Ureter (tissue), 1 donor: ENCODE measurements around the gene PARD3B. TPM values are rescaled to one million over a fixed set of nuclear protein-coding genes. Genes with fewer than 3 reads are reported as not detected.

Source experiments
- DNase-seq: peaks from one replicate; pipeline ENCODE4 v3.0.0-alpha.2; 2020; ENCODE audit warnings: low spot score
- total RNA-seq: library from RNA; stranded (reverse); gene quantifications from one replicate; pipeline ENCODE4 v1.2.4, GENCODE V29; 2023
- donor health status: DM: yes; HTN: yes; CAD: no.

Gene PARD3B
- total RNA-seq, 1 donor from 2014 or later, result 31.4 TPM

DNA sequence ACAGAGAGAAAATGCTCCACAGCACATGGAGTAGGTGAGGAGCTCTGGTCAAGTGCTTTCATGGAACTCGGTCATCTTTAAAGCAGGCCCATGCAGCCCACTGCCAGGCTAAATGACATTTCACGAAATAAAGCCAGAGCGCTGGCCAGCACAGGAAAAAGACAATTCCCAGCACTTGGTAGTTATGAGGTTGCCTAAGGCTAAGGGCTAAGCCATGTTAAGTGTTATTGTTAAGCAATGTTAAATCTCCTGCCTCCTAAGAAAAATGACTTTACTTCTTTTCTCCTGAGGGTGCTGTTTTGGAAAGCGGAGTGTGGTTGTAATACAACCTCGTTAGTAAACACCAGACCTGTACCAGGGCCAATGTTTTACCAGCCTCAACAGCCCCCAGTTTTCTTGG is 1011.1 kb downstream of the PARD3B start:
- DNase-seq, result no peak

DNA sequence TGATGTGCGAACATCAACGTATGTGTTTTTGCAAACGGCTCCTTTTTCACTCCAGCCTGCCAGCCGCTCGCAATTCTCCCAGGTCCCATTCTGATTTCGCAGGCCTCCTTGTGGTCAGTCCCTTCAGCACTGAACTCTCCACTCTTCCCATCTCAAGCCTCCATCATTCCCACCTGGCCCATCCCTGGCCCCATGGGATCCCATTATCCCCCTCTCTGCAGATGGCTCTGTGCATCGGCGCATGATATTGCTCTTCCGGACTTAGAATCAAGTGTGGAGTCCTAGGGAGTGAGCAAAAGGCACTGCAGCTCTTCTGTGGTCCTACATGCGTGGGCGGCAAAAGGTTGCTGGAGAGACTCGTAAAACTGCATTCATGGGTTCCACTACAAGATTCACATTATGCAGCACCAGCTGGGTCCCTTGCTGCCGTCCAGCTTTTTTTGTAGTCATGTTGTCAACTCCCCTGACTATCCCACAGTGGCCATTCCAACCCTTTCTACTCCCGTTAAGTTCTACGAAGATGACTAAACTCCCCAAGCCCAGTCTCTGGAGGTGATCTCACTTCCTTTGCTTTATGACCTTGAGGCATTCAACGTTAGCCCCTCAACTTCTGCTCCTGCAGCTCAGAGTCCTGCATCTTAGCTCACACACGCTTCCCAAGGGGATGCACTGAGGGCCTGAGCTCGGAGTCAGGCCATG is 1011.7 kb downstream of the PARD3B start:
- no peak for DNase-seq

DNA sequence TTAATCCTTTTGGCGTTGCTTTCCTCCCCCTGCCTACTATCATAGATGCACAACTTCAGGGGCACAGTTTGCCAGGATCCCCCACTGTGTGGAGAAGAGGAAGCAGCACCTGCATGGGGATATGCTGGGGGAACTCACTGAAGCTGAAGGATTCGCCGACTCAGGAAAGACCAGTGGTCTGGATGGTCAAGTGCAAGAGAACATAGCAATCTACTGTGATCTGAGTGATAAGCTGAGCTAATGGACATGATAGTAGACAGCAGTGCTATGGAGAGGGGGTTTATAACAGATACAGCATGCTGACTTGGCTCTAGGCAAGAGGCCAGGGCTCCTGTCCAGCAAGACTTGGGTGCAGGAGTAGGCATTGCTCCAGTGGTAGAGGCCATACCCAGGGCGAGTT is 1012.6 kb downstream of the PARD3B start:
- DNase-seq, result no peak

DNA sequence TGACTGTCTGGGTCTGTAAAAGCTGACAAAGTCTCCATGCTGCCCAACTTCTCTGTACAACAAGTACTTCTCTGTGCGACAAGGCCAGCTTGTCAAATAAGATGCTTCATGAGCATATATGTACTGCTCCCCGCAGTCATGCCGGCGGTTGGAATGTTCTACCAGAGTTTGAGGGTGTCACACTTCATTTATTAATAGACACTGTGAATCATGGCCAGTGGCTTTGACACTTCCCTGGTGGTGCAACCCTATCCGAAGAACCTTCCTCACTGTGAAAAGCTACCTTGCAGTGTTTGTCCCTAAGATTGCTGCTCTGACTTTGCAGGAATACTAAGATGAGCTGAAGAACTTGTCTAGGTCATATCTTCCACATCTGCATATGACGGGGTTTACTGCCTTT is 1016.2 kb downstream of the PARD3B start:
- no peak for DNase-seq

DNA sequence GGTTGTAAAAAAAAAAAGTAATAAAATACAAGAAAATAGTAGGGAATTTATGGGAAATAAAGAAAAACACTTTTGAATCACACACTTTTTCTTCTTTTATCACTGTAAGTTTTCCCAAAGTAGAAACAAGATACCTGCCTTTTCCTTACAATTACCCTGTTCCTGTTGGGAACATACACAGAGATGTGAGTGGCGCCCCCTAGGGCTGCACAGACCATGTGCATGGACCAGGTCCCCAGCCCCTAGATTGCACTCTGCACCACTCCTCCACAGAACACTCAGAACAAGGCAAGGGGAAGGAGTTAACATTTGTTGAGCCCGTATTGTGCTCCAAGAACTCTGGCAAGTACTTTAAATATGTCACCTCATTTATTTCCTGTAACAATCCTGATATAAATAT is 1018.4 kb downstream of the PARD3B start:
- DNase-seq, result no peak

DNA sequence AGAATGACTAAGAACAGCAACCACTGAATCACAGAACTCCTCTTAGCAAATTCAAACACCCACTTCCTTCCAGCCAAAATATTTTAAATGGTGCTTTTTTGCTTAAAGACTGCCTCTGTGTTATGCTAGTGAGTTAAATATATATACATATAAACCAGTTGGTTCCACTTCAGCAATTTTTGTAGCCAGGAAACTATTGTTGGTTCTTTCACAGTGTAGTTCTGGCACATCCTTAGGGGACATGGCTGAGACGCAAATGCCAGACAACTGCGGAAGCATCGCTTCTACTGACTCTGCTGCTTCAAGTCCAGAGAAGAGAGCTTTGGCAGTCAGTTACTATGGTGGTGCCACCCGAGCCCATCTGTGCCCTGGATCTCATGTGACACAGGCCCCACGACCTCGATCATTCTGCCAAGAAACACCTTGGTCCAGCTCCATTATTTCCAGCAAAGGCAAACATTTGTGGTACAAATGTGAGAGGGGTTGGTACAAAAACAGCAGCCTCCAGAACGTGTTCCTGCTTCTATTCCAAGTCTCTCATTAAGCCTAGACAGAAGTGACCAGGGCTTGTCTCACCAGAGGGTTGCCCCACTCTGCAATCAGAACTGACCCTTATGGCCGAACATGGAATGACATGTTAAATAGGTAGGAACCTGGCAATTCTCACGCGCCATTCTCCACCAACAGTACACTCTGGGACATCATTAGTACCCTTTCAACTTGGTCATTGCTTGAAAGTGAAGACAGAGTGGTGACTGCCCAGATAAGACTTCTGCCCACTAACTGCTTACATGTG is 1019.3 kb downstream of the PARD3B start:
- no peak for DNase-seq

DNA sequence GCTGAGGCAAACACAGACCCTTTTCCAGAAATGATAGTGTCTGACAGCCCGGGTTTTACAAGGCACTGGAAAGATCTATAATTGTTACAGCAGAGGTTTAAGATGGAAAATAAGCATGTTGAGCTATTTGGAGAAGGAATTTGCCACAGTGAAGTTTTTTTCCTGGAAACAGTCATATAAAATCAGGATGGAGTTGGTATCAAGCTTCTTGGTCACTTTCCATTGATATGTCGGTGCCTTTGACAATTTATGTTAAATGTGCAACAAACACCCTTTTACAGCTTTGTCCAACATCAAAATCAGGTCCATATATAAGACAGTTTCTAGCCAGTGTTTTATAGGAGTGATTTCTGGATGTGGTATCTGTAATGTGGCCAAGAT is 1019.9 kb downstream of the PARD3B start:
- no peak for DNase-seq

DNA sequence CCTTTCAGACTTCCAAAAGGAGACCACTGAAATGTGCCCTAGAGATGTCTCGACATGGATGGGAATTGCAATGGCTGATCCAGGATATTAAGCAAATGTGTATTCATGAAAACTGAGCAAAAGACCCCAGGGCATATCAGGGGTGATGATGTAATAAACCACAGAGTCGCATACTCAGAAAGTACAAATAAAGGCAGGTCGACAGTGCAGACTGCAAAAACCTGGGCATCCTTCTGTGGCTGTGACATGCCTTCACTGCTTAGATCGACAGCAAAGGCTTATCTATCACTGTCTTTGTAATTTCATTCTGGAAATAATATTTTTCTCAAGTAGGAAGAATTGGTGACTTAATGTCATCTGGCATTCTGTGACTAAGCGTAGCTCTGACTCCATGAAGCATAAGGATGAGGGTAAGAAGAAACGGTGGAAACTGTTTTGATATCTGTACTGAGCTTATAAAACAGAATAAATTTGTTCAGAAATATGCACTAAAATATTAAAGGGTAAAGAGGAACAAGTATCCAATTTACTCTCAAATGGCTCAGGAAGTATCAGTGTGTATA is 1021.4 kb downstream of the PARD3B start:
- no peak for DNase-seq

DNA sequence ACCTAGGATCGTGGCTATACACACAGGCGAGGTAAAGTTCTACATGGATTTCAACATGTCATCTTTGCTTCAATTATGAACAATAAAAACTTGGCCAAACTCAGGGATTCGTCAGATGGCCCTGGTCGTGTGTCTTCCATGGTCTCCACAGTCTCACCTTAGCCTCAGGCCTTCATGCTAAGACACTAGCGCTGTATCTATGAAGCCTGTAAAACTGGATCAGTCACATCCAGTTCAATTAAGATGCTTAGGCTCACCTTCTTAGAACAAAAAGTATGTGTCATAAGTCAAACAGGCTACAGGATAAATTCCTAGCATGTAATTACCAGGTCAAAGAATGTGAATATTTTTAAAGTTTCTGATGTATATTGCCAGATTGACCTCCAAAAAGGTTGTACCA is 1023.3 kb downstream of the PARD3B start:
- no peak for DNase-seq

DNA sequence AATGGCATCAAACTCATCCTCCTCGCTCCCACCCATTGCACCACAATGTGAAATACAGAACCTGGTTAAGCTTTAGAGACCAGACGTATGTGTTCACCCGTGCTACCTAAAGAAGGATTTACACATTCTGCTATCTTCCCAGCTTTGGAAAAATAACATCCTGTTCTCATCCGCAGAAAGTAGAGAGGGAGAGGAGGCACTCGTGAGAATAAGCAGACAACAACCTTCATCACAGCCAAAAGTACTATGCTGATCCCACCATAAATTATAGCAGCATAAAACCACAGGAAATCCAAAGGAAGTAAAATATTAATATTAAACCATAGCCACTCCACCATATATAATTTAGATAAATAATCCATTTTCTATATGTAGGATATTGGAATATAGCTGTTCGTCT is 1025.4 kb downstream of the PARD3B start:
- DNase-seq, result no peak

DNA sequence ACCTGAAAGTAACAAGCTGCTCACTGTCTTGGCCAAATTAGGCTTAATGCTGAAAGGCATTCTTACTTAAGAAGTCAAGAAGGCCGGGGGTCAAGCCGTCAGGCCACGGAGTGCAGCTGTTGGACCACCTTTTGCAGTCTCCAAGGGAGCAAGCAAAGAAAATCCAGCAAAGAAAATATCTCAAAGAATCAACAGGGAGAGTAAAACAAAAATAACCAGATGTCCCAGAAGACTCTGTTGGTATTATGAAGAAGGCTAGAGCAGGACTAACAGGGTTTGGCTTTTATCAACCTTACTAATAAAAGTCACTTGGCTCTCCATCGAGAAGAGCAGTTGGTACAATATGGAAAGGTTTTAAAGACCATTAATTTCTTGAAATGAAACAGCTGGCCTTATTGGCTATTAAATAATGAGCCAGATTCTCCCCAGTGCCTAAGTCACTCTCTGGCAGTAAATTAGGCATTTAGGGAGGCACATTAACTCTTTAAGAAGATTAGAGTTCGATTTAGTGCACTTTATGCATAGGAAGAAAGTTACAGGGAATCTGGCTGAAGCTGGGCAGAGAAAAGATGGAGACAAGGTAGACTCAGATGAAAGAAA is 1026.2 kb downstream of the PARD3B start:
- DNase-seq, result no peak

DNA sequence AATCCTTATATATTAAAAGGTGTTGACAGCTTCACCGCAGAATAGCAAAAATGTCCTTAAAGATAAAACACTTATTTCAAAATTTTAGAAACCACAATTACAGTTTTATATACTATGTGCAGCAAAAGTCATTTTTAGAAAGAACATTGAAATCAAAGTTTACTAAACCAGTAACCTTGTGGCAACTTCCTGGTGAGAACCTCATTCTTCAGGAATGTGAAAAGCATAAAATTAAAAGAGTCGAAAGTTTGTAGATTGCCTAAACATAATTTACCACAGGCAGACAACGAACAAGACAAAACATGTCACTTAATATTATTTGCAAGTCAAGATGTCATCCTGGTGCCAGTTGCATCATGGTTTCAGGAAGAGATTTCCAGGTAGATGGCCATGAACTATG is 1028.7 kb downstream of the PARD3B start:
- DNase-seq, result no peak

DNA sequence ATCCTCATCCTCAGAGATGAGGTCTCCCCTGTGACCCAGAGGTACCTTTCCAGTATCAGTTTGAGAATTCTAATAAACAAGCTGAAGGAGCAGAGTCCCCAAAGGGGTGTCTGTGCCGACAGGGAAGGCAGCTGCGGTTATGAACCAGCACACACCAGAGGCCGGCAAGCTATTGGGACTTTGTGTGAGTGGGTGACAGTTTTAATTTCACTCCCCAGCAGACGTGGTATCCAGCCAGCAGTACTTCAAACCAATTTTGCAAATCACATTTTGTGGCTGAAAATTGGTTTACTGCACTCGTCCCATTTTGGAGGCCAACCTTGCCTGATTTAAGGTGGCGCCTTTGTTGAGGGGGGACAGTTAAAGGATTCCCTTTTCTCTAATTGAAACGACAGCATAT is 1034.1 kb downstream of the PARD3B start:
- no peak for DNase-seq

DNA sequence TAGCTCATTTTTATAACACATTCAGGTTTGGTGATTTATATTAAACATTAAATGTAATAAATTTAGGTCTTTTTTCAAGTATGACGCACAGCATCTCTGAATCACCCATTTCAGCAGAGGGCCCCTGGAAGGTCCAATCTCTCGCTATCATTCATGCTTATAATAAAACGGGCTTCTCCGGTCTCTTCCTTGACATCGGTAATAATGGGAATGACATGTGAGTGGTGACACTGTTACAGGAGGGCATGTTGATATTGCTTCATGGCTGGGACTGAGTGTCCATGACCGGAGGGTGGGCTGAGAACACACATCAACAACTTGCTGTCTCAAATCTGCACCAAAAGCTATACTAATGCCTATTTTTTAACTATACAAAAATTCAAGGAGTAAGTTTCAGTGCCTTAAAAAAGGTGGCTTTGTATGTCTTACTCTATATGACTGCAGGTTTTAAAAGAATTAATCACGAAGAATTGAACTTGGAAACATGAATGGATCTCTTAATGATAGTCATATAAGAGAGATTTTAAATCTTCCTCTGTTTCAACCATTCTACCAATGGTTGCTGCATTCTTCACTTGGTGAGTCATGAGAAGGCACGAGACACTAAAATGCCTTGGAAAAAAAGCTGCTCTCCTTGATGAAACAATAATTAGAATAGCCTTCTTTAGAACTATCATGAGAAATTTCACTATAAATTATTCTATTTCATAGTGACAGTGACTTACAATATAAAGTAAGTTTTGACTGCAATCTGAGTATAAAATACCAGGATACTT is 1035.1 kb downstream of the PARD3B start:
- no peak for DNase-seq

DNA sequence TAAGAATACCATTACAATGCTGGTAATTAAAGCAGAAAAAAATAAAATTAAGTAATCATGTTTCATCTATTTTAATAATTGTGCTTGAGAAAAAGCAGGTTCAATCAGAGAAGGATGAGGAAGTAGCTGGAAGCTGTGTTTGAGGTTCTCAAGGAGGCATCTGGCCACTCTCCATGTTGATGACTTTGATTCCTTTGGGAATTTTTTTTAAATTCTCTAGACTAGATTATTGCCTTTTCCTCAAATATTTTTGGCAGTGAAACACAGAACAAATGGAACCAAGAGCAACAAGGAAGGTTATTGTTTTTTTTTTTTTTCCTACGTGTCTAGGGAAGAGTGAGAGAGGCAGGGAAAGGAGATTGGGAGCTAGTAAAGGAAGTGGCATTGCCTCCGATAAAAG is 1037.1 kb downstream of the PARD3B start:
- no peak for DNase-seq

DNA sequence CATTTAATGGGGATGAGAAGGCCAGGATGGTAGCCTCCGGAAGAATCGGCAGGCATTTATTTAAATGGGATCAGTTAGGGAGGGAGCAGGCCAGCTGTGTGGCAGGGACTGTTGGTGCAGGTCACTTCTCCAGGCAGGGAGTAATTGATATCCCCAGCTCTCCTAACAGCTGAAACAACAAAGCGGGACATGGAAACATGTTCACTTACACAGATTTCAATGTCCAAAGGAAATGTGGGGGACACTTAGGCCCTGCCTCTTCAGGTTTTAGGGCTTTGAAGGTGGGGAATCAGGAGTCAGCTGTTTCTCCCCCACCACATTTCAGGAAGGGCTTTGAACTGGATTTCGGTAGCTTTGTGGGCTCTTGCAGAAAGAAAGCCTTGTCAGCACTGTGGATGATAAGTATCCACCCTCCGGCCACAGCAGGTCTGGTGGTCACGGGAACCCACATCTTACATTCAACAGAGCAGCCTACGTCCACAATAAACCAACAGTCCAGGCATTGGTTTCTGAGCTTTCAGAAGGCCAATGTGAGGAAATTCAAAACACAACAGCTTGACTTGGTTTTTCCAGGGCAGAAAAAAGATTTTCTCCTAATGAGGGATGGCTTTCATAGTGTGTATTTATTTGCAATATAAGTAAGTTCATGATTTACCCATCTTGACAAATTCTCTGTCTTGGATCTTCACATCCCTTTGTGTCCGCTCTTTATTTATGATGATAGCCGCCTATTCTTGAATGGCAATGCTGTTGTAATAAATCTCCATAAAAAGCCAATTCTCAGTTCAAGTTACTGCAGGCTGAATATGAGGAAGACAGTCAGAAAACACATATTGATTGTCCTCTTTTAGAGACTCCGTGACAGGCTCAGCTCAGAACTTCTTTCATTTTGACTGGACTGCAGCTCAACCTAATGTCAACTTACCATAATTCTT is 1040.4 kb downstream of the PARD3B start:
- no peak for DNase-seq

DNA sequence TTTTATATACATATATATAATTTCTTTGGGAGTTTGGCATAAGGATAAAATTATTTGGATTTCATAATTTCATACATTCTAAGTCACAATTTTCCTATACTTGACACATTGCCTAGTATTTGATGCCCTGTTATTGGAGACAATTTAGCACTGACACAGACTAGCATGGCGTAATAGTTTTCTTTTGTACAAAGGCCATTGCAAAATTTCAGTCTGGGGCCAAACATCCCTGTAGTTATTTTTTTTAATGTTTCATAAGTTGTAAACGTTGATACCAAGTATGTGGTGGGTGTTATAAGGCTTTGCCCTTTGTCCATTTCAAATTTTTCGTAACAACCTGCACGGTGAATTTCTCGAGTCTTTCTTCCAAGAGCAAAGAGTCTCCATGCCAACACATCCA is 1041.4 kb downstream of the PARD3B start:
- DNase-seq, result no peak

DNA sequence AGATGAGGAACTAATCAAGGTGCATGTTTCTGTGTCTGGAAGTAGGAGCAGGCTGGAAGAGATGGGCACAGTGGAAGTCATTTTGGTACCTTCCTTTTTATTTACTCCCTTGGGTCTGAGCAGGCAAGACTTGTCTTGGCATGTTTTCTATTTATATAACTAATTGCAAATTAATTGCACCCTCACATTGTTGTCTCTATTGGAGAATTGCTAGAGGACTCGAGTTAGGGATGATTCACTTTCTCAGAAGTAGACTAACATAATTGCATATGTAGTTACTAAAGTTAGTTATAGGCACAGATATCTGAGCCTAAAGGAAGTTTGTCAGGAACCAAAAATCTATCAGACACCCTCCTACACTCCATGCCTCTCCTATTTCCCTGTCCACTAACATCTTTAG is 1044.2 kb downstream of the PARD3B start:
- no peak for DNase-seq

DNA sequence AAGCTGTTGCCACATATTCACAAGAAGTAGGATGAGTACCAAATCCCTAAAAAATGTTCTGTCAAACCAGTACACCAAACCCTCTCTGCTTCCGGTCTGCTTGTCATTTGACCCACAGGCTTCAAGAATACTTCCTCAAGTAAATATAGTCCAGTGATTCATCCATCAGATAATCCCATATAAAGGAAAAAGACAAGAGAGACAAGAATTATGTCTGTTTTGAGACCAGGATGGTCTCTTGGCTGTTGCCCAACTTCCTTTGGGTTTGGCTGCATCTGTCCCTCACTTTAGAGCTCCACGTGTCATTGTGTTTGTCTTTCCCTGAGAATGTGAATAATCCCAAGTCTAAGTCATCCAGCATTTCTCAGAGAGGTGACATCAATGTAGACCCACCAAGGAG is 1045.5 kb downstream of the PARD3B start:
- DNase-seq, result no peak

DNA sequence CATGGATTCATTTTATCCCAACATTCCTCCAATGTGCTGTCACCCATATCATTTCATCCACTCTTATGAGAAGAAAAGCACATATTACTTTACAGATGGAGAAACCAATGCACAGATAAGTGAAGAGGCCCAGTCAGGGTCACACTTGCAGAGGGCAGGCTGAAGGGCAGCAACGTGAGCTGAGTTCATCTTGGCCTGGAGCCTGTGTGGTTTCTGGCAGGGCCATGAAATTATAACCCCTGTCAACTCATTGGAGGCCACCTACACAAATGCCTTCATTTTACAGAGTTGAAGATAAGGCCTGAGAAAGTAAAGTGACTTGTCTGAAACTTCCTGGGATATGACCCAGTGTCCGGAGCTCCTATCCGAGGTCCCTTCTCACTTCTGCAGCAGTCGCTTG is 1048.6 kb downstream of the PARD3B start:
- no peak for DNase-seq

DNA sequence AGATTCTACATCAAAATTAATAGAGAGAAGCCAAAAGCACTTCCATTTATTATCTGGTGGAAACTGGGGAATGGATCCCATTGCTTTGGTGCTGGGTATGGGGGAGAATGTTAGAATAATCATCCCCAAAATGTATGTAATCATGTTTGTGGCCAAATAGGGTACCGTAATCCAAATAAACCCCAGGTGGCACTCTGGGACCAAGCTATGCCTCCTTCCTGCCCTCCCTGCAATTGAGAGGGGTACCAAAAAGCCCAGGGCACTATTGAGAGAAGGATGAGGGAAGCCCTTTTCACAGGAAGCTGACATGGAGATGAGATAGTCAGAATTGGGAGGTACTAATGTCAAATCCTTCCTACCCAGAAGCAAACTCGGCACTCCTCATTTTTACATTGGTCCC is 1051.3 kb downstream of the PARD3B start:
- no peak for DNase-seq
